IMR-90 (cell line): ENCODE data around the gene DHRSX. TPM values are rescaled to one million over a fixed set of nuclear protein-coding genes. Genes with fewer than 3 reads are reported as not detected.

ENCODE experiments used
- ATAC-seq: fragments of 200-7000 bp; cut with Tn5 transposase; 2 replicates; pipeline ENCODE4 v1.9.1; 2020; ENCODE audit warnings: low read depth, mild to moderate bottlenecking, moderate library complexity
- BruUV-seq: library from RNA; stranded (reverse); fragments of 400-500 nt; replicated peaks from 2 replicates; lab custom pipeline; 2021; lab: Mats Ljungman, UMichigan
- CTCF ChIA-PET: fragments of 300-600 bp; formaldehyde crosslinking; extraction: SDS; loops from one replicate; lab custom pipeline; 2021; ENCODE audit warnings: antibody characterized with exemption; lab: Yijun Ruan, JAX
- POLR2A ChIA-PET: fragments of 300-600 bp; sonication (Branson Sonifier 250); formaldehyde crosslinking; loops from one replicate; lab custom pipeline; 2022; ENCODE audit warnings: antibody characterized with exemption; ENCODE audit not compliant: unreplicated experiment; lab: Charles Lee
- DNase-seq: peaks from one replicate; pipeline ENCODE4 v3.0.0; 2013
- H2AFZ ChIP-seq: replicated peaks from 2 replicates; pipeline ENCODE3; 2013; ENCODE audit warnings: low read length, mild to moderate bottlenecking; ENCODE audit not compliant: poor library complexity
- H2AK5ac ChIP-seq: 2 replicates; pipeline ENCODE4 v1.6.1; 2013; ENCODE audit warnings: low read depth, low read length, inconsistent platforms
- H2AK9ac ChIP-seq: replicated peaks from 2 replicates; pipeline ENCODE3; 2013; ENCODE audit warnings: mild to moderate bottlenecking, low read depth, low read length, moderate library complexity; ENCODE audit not compliant: poor library complexity
- H2BK120ac ChIP-seq: 2 replicates; pipeline ENCODE4 v1.6.1; 2013; ENCODE audit warnings: low read depth, low read length, inconsistent platforms
- H2BK15ac ChIP-seq: 3 replicates; pipeline ENCODE4 v1.6.1; 2013; ENCODE audit warnings: low read depth, low read length, inconsistent platforms
- H2BK20ac ChIP-seq: 2 replicates; pipeline ENCODE4 v1.6.1; 2013; ENCODE audit warnings: low read depth, mild to moderate bottlenecking, inconsistent platforms, low read length, moderate library complexity
- H2BK5ac ChIP-seq: 2 replicates; pipeline ENCODE4 v1.6.1; 2013; ENCODE audit warnings: mild to moderate bottlenecking, low read depth, low read length, inconsistent platforms; ENCODE audit not compliant: poor library complexity, severe bottlenecking
- H3K14ac ChIP-seq: replicated peaks from 2 replicates; pipeline ENCODE4 v1.6.1; 2013; ENCODE audit warnings: low read depth, low read length, inconsistent platforms
- H3K18ac ChIP-seq: 2 replicates; pipeline ENCODE4 v1.6.1; 2013; ENCODE audit warnings: low read depth, low read length, control low read depth
- H3K23ac ChIP-seq: 2 replicates; pipeline ENCODE4 v1.6.1; 2013; ENCODE audit warnings: low read depth, low read length, inconsistent platforms
- H3K27ac ChIP-seq: 2 replicates; pipeline ENCODE4 v1.5.1; 2013; ENCODE audit warnings: mild to moderate bottlenecking, control low read depth, low read length; ENCODE audit not compliant: insufficient read depth
- H3K27me3 ChIP-seq: 2 replicates; pipeline ENCODE4 v1.6.1; 2013; ENCODE audit warnings: low read length; ENCODE audit not compliant: control insufficient read depth, insufficient read depth
- H3K36me3 ChIP-seq: 2 replicates; pipeline ENCODE4 v1.6.1; 2013; ENCODE audit warnings: low read length, mixed read lengths; ENCODE audit not compliant: control insufficient read depth, insufficient read depth
- H3K4ac ChIP-seq: 2 replicates; pipeline ENCODE4 v1.6.1; 2013; ENCODE audit warnings: low read depth, low read length, inconsistent platforms
- H3K4me1 ChIP-seq: 2 replicates; pipeline ENCODE4 v1.6.1; 2013; ENCODE audit warnings: low read length, mixed read lengths; ENCODE audit not compliant: control insufficient read depth, insufficient read depth
- H3K4me2 ChIP-seq: 2 replicates; pipeline ENCODE4 v1.6.1; 2013; ENCODE audit warnings: low read depth, mild to moderate bottlenecking, control low read depth, low read length, moderate library complexity
- H3K4me3 ChIP-seq: 2 replicates; pipeline ENCODE4 v1.5.1; 2013; ENCODE audit warnings: low read depth, mild to moderate bottlenecking, control low read depth, low read length, moderate library complexity; ENCODE audit not compliant: insufficient read depth
- H3K56ac ChIP-seq: 2 replicates; pipeline ENCODE4 v1.6.1; 2013; ENCODE audit warnings: low read length, inconsistent platforms; ENCODE audit not compliant: insufficient read depth; ENCODE audit errors: extremely low read depth
- H3K79me1 ChIP-seq, 2 experiments: 2 replicates each; pipeline ENCODE4 v1.6.1; 2013; ENCODE audit warnings: low read length in 2 of 2, inconsistent platforms in 1 of 2, low read depth in 1 of 2
- H3K9ac ChIP-seq: 2 replicates; pipeline ENCODE4 v1.6.1; 2013; ENCODE audit warnings: low read depth, low read length, control low read depth
- H3K9me1 ChIP-seq: 2 replicates; pipeline ENCODE4 v1.6.1; 2013; ENCODE audit warnings: low read length, inconsistent platforms; ENCODE audit not compliant: insufficient read depth
- H3K9me3 ChIP-seq: 2 replicates; pipeline ENCODE4 v1.6.1; 2013; ENCODE audit warnings: low read length; ENCODE audit not compliant: control insufficient read depth, insufficient read depth
- H4K20me1 ChIP-seq: 2 replicates; pipeline ENCODE4 v1.6.1; 2013; ENCODE audit warnings: low read length, inconsistent platforms; ENCODE audit not compliant: insufficient read depth
- H4K5ac ChIP-seq: 2 replicates; pipeline ENCODE4 v1.6.1; 2013; ENCODE audit warnings: mild to moderate bottlenecking, low read depth, low read length, control low read depth
- H4K8ac ChIP-seq, 2 experiments: 2 replicates each; pipeline ENCODE4 v1.6.1; 2013; ENCODE audit warnings: low read depth in 2 of 2, low read length in 2 of 2, control low read depth in 1 of 2, inconsistent platforms in 1 of 2
- H4K91ac ChIP-seq: 2 replicates; pipeline ENCODE4 v1.6.1; 2013; ENCODE audit warnings: low read depth, low read length, inconsistent platforms; ENCODE audit not compliant: insufficient read depth
- BHLHE40 ChIP-seq: fragments of 150-350 bp; IDR thresholded peaks from 2 replicates; pipeline ENCODE4 v1.6.1; 2016; ENCODE audit warnings: mild to moderate bottlenecking, low read depth, low read length
- CEBPB ChIP-seq: IDR thresholded peaks from 2 replicates; pipeline ENCODE4 v1.6.1; 2012; ENCODE audit warnings: low read depth, low read length, improper control_type of control experiment
- CHD1 ChIP-seq: IDR thresholded peaks from 2 replicates; pipeline ENCODE4 v1.6.1; 2012; ENCODE audit warnings: low read depth, low read length, improper control_type of control experiment
- MXI1 ChIP-seq: IDR thresholded peaks from 2 replicates; pipeline ENCODE4 v1.6.1; 2012; ENCODE audit warnings: low read depth, mild to moderate bottlenecking, low read length, moderate library complexity, borderline replicate concordance
- NFE2L2 ChIP-seq: fragments of 150-350 bp; IDR thresholded peaks from 2 replicates; pipeline ENCODE4 v1.6.1; 2016; ENCODE audit warnings: low read depth, mild to moderate bottlenecking, low read length
- POLR2A ChIP-seq: IDR thresholded peaks from 2 replicates; pipeline ENCODE4 v1.6.1; 2012; ENCODE audit warnings: mild to moderate bottlenecking, low read depth, low read length
- RAD21 ChIP-seq: IDR thresholded peaks from 2 replicates; pipeline ENCODE4 v1.6.1; 2012; ENCODE audit warnings: low read length, improper control_type of control experiment
- RCOR1 ChIP-seq: IDR thresholded peaks from 2 replicates; pipeline ENCODE4 v1.6.1; 2012; ENCODE audit warnings: mild to moderate bottlenecking, low read length, improper control_type of control experiment; ENCODE audit not compliant: insufficient replicate concordance
- RFX5 ChIP-seq: IDR thresholded peaks from 2 replicates; pipeline ENCODE4 v1.8.0; 2012; ENCODE audit warnings: low read depth, mild to moderate bottlenecking, low read length, moderate library complexity
- SMC3 ChIP-seq: fragments of 150-350 bp; IDR thresholded peaks from 2 replicates; pipeline ENCODE4 v1.6.1; 2016; ENCODE audit warnings: low read depth, mild to moderate bottlenecking, antibody characterized with exemption, low read length, moderate library complexity
- WGBS, 2 experiments: methylation state at CpG; one replicate each; pipeline versions ENCODE4 v1.1.5 to v1.1.7; 2013; ENCODE audit warnings: missing lambda C conversion rate in 2 of 2; ENCODE audit not compliant: insufficient read length in 1 of 2; ENCODE audit errors: extremely low coverage in 2 of 2; 5-methylcytosine and 5-hydroxymethylcytosine counted together
- dilution Hi-C: fragments of 300-500 bp; cut with HindIII; formaldehyde crosslinking; loops from one replicate; pipeline ENCODE4 v1.14.3; 2018; ENCODE audit warnings: low sequenced_read_pairs; ENCODE audit not compliant: unreplicated experiment
- in situ Hi-C: fragments of 300-500 bp; cut with MboI; formaldehyde crosslinking; loops from 3 replicates; pipeline ENCODE4 v1.14.3; 2019; ENCODE audit warnings: low sequenced_read_pairs, inconsistent platforms, mixed read lengths
- intact Hi-C: fragments of 100-400 bp; cut with micrococcal nuclease; formaldehyde crosslinking; loops from 2 replicates; pipeline ENCODE4 v1.10.0; 2022
- polyA plus RNA-seq, 3 experiments: library from polyadenylated mRNA; depleted of rRNA; stranded (reverse); fragments of >200 nt; gene quantifications; 2 replicates each; pipeline ENCODE4 v1.2.3, GENCODE V29; 2012; ENCODE audit warnings: low replicate concordance in 1 of 3
- total RNA-seq: library from RNA; depleted of rRNA; stranded (reverse); fragments of >200 nt; gene quantifications from 2 replicates; pipeline ENCODE4 v1.2.3, GENCODE V29; 2012
- TF ChIP-seq, protein P1 (sequence below): conservative IDR thresholded peaks from 2 replicates; pipeline ENCODE4 v1.5.1; 2012; ENCODE audit warnings: mild to moderate bottlenecking, low read depth, low read length, improper control_type of control experiment
- TF ChIP-seq, protein P2 (sequence below): fragments of 150-350 bp; IDR thresholded peaks from 2 replicates; pipeline ENCODE4 v1.6.1; 2017; ENCODE audit warnings: mild to moderate bottlenecking, antibody characterized with exemption, low read length, low read depth
- TF ChIP-seq, protein P3 (sequence below): fragments of 150-350 bp; IDR thresholded peaks from 2 replicates; pipeline ENCODE4 v1.6.1; 2016; ENCODE audit warnings: low read depth, mild to moderate bottlenecking, low read length, moderate library complexity, borderline replicate concordance

Gene DHRSX
- total and polyA plus RNA-seq, 2 of the 4 experiments (the other 2 are of a cell fraction) = 26.2 to 38.0 TPM

DNA sequence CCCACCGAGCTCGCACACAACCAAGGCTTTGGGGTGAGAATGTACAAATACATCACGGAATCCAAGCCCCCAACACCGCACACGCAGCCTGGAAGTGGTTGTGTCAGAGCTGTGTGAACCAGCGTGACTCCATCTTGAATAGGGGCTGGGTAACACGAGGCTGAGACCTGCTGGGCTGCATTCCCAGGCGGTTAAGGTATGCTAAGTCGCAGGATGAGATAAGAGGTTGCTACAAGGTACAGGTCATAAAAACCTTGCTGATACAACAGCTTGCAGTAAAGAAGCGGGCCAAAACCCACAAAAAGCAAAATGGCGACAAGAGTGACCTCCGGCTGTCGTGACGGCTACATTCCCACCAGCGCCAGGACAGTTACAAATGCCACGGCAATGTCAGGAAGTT is 258.4 kb downstream of the DHRSX start:
- no peaks in the 10 kb centered on the region for H4K20me1 ChIP-seq
- ChIA-PET POLR2A (no interaction called here), CTCF (no interaction called here)
- no peak overlapping the region for H3K27ac ChIP-seq
- no peak overlapping the region for H2BK5ac ChIP-seq
- in situ Hi-C loops (no loop called here), intact Hi-C loops (no loop called here), dilution Hi-C loops (no loop called here)
- H3K36me3 ChIP-seq = peaks cover 13% of the 10 kb centered on the region
- no peak overlapping the region for H3K14ac ChIP-seq
- H2BK120ac ChIP-seq = no peak overlapping the region
- H3K4ac ChIP-seq = no peak overlapping the region
- H3K27me3 ChIP-seq = no peaks in the 10 kb centered on the region
- no peak overlapping the region for H2BK15ac ChIP-seq
- no peak overlapping the region for H3K18ac ChIP-seq
- no peak overlapping the region for H2AFZ ChIP-seq
- 94% methylated on average over 9 of the region's 16 CpGs; no CpG with 5 or more reads in 1 of the 2 experiments for WGBS, 2 experiments
- H2AK9ac ChIP-seq = no peak overlapping the region
- H3K4me3 ChIP-seq = no peak overlapping the region
- no peak for TF ChIP-seq MXI1
- TF ChIP-seq, protein P1, sequence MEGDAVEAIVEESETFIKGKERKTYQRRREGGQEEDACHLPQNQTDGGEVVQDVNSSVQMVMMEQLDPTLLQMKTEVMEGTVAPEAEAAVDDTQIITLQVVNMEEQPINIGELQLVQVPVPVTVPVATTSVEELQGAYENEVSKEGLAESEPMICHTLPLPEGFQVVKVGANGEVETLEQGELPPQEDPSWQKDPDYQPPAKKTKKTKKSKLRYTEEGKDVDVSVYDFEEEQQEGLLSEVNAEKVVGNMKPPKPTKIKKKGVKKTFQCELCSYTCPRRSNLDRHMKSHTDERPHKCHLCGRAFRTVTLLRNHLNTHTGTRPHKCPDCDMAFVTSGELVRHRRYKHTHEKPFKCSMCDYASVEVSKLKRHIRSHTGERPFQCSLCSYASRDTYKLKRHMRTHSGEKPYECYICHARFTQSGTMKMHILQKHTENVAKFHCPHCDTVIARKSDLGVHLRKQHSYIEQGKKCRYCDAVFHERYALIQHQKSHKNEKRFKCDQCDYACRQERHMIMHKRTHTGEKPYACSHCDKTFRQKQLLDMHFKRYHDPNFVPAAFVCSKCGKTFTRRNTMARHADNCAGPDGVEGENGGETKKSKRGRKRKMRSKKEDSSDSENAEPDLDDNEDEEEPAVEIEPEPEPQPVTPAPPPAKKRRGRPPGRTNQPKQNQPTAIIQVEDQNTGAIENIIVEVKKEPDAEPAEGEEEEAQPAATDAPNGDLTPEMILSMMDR = no peak
- no peak for TF ChIP-seq NFE2L2
- TF ChIP-seq, protein P2, sequence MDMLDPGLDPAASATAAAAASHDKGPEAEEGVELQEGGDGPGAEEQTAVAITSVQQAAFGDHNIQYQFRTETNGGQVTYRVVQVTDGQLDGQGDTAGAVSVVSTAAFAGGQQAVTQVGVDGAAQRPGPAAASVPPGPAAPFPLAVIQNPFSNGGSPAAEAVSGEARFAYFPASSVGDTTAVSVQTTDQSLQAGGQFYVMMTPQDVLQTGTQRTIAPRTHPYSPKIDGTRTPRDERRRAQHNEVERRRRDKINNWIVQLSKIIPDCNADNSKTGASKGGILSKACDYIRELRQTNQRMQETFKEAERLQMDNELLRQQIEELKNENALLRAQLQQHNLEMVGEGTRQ = no peak
- TF ChIP-seq RAD21 = no peak
- TF ChIP-seq RCOR1 = no peak
- TF ChIP-seq, protein P3, sequence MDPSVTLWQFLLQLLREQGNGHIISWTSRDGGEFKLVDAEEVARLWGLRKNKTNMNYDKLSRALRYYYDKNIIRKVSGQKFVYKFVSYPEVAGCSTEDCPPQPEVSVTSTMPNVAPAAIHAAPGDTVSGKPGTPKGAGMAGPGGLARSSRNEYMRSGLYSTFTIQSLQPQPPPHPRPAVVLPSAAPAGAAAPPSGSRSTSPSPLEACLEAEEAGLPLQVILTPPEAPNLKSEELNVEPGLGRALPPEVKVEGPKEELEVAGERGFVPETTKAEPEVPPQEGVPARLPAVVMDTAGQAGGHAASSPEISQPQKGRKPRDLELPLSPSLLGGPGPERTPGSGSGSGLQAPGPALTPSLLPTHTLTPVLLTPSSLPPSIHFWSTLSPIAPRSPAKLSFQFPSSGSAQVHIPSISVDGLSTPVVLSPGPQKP = no peak
- no peak for TF ChIP-seq CHD1
- no peak for TF ChIP-seq POLR2A
- no peak for TF ChIP-seq RFX5
- no peak for TF ChIP-seq BHLHE40
- no peak for TF ChIP-seq CEBPB
- no peak for TF ChIP-seq SMC3
- H2AK5ac ChIP-seq = no peak overlapping the region
- H4K91ac ChIP-seq = no peak overlapping the region
- H3K9ac ChIP-seq = no peak overlapping the region
- H3K79me1 ChIP-seq = no peaks in the 10 kb centered on the region
- H4K8ac ChIP-seq = no peak overlapping the region
- no peaks in the 10 kb centered on the region for H3K9me1 ChIP-seq
- DNase-seq = no peak
- H3K23ac ChIP-seq = no peak overlapping the region
- H3K4me1 ChIP-seq = no peaks in the 10 kb centered on the region
- H4K5ac ChIP-seq = no peak overlapping the region
- H3K56ac ChIP-seq = no peak overlapping the region
- ATAC-seq = no peak
- BruUV-seq = no TSS peak
- H2BK20ac ChIP-seq = no peak overlapping the region
- H3K9me3 ChIP-seq = no peaks in the 10 kb centered on the region
- no peak overlapping the region for H3K4me2 ChIP-seq
